M059J (cell line): ENCODE data around the gene CAMKMT. TPM values are rescaled to one million over a fixed set of nuclear protein-coding genes. Genes with fewer than 3 reads are reported as not detected.

Source experiments
- DNase-seq: peaks from one replicate; pipeline ENCODE4 v3.0.0-alpha.2; 2012; ENCODE audit warnings: low read depth
- total RNA-seq: library from RNA; depleted of rRNA; stranded (reverse); fragments of >200 nt; shearing (Covaris generic); gene quantifications from 2 replicates; pipeline ENCODE4 v1.2.3, GENCODE V29; 2014

Gene CAMKMT
- total RNA-seq, 1 experiment from 2014 or later, result 3.4 TPM

GRCh38 chr2:44596537-44597320 is 235.0 kb downstream of the CAMKMT start:
- no peak for DNase-seq

- DNase-seq, result no peak
Measured at GRCh38 chr2:44598330-44599119, 236.8 kb downstream of the CAMKMT start.

- DNase-seq, result peak; percentile 34
Measured at GRCh38 chr2:44599130-44599529, 237.4 kb downstream of the CAMKMT start.

- no peak for DNase-seq
Measured at GRCh38 chr2:44602446-44602845, 240.7 kb downstream of the CAMKMT start.

- no peak for DNase-seq
Measured at GRCh38 chr2:44605511-44605910, 243.8 kb downstream of the CAMKMT start.

GRCh38 chr2:44612276-44612675 is 250.5 kb downstream of the CAMKMT start:
- DNase-seq, result no peak

GRCh38 chr2:44614940-44615339 is 253.2 kb downstream of the CAMKMT start:
- no peak for DNase-seq

GRCh38 chr2:44615950-44616518 is 254.3 kb downstream of the CAMKMT start:
- DNase-seq, result no peak

GRCh38 chr2:44616667-44617155 is 255.0 kb downstream of the CAMKMT start:
- no peak for DNase-seq

- DNase-seq, result no peak
Measured at GRCh38 chr2:44618251-44619023, 256.7 kb downstream of the CAMKMT start.

GRCh38 chr2:44620189-44620990 is 258.6 kb downstream of the CAMKMT start:
- no peak for DNase-seq

GRCh38 chr2:44623622-44624351 is 262.0 kb downstream of the CAMKMT start:
- no peak for DNase-seq

GRCh38 chr2:44628297-44628696 is 266.6 kb downstream of the CAMKMT start:
- DNase-seq, result no peak

- no peak for DNase-seq
Measured at GRCh38 chr2:44632931-44633689, 271.4 kb downstream of the CAMKMT start.

GRCh38 chr2:44635725-44636124 is 274.0 kb downstream of the CAMKMT start:
- no peak for DNase-seq

GRCh38 chr2:44638649-44639048 is 276.9 kb downstream of the CAMKMT start:
- DNase-seq, result no peak

- DNase-seq, result no peak
Measured at GRCh38 chr2:44639399-44639798, 277.7 kb downstream of the CAMKMT start.

GRCh38 chr2:44642123-44642857 is 280.5 kb downstream of the CAMKMT start:
- DNase-seq, result no peak

GRCh38 chr2:44645937-44646336 is 284.2 kb downstream of the CAMKMT start:
- no peak for DNase-seq
